Fibroblast of skin of left quadriceps (primary cell): Measurements from ENCODE around the gene CFAP91.

Experiments used
- DNase-seq, 2 experiments: peaks; one replicate each; pipeline ENCODE4 v3.0.0-alpha.2; 2013; ENCODE audit warnings: low read depth in 2 of 2

Gene CFAP91

GRCh38 chr3:119702530-119703527, at the start of gene CFAP91:
Gene CFAP91 (plus strand): TSS chr3:119703022. CDS start chr3:119703099, 77 bp downstream.
- peak; percentile 63 to 68 for DNase-seq

GRCh38 chr3:119653876-119654275, 48.9 kb upstream of the CFAP91 start:
- no peak for DNase-seq

DNA sequence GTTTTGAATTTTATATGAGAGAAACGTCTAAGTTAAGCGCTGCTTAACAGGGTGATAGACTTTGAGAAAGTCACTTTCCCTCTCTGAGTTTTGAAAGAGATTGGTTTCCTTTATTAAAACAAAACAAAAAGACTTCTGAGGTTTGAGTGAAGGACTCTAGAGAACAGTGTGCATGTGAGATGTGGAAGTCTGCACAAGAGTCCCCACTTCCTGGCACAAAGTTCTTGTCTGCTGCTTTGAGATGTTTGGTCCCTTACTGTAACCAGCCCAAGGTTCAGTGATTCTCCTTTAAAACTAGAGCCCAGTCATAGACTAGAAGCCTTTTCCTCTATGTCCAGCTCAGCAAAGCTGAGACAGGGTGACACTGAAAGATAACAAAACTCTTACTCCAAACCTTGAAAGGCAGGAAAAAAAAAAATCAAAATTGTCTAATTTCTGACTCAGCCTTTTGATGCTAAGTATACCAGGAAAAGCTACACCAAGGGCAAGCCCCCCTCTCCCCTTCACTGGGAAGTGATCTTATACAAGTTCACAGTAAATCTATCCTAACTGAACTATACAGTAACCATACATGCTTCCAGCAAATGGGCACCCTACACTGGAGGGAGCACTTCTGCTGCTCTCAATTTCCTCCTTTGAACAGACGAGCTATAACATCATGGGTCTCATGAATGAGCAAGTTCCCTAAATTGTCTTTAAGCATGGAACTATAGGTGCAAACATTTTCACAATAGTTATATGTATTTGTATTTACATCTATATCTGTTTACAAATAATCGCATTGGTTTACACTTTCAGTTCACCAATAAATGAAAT, 44.7 kb upstream of the CFAP91 start:
- no peak for DNase-seq

DNA sequence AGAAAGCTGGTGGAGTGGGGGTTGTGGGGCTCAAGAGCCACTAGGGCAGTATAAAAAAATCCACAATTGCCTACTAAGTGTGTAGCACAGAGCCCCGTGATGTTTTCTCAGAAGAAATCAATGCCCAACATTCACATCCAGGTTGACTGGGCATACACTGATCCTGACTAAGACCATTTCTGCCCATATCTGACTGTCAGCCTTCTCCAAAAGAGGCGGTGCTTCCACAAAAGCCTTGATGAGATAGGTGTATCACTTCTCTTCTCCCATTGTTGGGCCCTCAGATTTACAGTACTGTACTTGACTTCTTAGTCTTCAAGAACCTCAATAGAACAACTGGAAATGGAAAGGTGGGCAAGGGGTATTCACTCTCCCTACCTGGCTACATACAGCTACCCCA, 43.8 kb upstream of the CFAP91 start:
- no peak for DNase-seq

DNA sequence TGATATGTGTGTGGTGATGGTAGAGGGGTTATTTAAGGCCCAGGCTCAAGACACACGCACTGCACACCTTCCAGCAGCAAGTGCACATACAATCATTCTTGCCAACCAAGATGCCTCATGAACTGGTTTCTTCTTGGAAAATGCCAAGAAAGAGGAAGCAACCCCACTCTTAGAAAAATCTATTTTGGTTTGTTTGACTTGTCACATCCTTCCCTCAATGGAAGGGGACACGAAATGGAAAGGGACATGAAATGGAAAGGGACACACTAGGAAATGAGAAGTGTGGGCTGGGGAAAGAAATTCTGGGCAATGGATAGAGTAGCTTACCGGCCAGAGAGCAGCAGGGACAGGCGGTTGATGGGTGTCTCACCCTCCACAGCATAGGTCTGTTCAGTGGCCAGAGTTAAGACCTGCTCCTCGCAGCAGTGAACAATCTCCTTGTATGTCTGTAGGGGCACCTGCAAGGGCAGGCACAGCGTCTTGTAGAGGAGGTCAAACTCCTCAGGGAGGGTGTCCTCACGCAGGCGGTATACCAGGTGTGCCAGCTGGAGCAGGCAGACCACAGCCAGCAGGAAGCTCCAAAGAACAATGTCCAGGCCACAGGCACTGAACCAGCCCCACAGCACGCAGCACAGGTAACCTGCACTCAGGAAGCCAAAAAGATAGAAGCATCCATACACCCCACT, 43.1 kb upstream of the CFAP91 start:
- DNase-seq: no peak

GRCh38 chr3:119660474-119661440, 42.1 kb upstream of the CFAP91 start, which contains the start of gene POPDC2:
Gene POPDC2 (minus strand): TSS chr3:119660589. CDS start chr3:119660423, 166 bp downstream.
- DNase-seq: no peak

DNA sequence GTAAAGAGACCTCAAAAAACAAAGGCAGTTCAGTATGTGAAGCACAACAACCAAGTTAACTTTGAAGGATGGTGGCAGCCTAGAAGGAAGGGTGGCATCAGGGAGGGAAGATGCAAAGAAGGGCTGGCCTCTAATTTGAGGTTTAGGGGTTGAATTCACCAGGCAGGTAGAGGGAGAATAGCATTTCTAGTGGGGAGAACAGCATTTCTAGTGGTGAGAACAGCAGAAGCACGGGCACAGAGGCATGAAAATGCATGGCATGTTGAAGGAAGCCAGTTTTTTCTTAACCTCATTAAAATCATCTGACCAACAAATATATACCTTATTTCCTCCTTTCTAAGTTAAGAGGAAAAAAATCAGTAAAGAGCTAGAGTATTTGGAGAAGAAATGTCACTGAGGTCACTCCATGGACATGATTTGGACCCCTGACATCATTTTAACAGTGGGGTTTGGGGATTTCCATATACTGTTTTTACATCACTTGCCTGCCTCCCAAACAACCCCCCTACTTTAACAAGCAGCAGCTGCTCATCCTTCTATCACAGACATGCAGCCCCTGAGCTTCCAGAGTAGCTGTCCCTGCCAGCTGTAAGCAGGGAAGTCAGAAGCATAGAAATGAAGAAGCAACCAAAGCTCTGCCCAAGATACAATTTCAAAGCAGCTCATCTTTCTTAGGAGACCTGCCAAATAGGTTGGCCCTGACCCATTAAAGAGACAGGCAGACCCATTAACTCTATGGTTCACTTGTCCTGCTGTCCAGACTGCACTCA, 40.0 kb upstream of the CFAP91 start:
- peak in 1 of 2 experiments; percentile 27 for DNase-seq

DNA sequence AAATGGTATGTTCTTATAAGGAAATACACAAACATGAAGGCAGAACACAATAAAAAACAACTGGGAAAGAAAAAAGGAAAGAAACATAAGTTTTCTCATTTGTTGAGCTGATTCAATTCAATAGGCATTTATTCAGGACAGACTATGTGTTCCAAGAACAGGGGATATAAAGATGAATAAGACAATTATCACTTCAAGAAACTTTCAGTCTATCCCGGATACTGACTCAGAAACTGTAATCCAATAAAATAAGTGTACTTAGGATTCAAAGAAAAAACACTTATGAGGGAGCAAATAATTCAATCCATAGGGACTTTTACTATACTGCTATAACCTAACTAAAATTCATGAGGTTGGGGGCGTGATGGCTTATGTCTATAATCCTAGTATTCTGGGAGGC, 38.9 kb upstream of the CFAP91 start:
- DNase-seq: no peak

DNA sequence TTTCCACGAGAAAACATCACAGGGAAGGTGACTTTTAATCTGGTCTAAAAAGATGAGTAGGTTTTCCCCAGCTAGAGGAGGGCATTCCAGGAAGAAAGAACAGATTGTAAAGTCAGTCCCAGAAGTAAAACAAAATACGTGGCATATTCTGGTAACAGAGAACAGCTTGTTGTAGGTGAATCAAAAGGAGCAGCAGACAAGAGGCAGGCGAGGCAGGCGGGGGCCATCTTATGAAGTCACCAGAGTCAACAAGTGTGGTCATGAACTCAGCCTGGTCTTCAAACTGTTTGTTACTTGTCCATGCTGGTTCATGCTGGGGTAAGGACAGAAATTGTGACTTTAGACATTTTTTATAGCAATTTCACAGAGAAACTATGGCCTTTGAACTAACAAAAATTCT, 38.5 kb upstream of the CFAP91 start:
- no peak for DNase-seq

GRCh38 chr3:119664850-119665379, 37.9 kb upstream of the CFAP91 start:
- DNase-seq: no peak

- no peak for DNase-seq
Observed at GRCh38 chr3:119665954-119666559, 36.8 kb upstream of the CFAP91 start.

GRCh38 chr3:119669906-119670570, 32.8 kb upstream of the CFAP91 start:
- DNase-seq: no peak

- no peak for DNase-seq
Observed at GRCh38 chr3:119672776-119673175, 30.0 kb upstream of the CFAP91 start.

DNA sequence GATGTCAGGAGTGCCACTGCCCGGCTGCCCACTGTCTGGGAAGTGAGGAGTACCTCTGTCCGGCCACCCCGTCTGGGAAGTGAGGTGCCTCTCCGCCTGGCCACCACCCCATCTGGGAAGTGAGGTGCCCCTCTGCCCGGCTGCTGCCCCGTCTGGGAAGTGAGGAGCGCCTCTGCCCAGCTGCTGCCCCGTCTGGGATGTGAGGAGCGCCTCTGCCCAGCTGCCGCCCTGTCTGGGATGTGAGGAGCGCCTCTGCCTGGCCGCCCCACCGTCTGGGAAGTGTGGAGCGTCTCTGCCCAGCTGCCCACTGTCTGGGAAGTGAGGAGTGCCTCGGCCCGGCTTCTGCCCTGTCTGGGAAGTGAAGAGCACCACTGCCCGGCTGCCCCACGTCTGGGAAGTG, 28.9 kb upstream of the CFAP91 start:
- DNase-seq: no peak

DNA sequence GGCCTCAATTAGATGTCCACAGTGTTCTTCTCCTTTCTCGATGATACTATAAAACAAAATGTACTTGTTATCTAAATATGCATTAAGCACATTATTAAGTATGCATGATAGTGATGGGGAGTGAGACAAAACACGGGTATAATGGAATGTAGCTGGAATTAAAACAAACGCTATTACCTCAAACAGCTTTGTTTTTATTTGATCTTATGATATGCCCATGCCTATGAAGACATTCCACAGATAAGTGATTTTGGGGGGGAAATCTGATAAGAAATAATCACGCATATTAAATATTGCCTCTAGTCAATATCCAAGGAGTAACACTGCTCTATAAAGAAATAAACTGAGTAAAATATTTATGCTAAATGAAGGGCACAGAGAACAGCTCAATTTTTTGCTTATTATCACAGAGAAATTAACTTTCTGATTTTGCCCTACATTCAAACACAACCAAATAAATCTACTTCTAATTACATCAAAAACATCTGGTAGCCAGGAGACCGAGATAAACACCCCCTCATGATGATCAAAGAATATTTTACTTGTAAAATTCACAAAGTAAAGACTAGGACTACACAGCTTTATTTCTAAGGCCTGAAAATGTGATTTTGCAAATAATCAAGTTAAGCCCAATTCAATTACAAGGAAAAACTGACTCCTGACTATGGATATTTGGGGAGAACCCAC, 27.5 kb upstream of the CFAP91 start:
- no peak for DNase-seq

DNA sequence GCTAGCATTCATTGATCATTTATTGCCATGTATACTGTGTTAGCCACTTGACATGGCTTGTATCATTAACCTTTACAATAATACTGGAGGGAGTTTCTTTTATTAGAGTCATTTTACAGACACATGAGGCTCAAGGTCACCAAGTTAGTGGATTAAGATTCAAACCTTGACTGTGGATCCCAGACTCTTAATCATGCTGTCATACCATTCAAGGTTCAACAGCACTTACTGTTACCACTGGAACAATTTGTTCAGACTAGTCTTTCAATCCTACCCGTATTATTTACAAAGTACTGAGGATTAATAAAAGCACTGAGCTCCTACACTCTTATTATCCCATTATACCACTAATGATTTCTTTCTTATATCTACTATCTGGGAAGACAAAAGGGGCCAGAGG, 26.8 kb upstream of the CFAP91 start:
- no peak for DNase-seq

DNA sequence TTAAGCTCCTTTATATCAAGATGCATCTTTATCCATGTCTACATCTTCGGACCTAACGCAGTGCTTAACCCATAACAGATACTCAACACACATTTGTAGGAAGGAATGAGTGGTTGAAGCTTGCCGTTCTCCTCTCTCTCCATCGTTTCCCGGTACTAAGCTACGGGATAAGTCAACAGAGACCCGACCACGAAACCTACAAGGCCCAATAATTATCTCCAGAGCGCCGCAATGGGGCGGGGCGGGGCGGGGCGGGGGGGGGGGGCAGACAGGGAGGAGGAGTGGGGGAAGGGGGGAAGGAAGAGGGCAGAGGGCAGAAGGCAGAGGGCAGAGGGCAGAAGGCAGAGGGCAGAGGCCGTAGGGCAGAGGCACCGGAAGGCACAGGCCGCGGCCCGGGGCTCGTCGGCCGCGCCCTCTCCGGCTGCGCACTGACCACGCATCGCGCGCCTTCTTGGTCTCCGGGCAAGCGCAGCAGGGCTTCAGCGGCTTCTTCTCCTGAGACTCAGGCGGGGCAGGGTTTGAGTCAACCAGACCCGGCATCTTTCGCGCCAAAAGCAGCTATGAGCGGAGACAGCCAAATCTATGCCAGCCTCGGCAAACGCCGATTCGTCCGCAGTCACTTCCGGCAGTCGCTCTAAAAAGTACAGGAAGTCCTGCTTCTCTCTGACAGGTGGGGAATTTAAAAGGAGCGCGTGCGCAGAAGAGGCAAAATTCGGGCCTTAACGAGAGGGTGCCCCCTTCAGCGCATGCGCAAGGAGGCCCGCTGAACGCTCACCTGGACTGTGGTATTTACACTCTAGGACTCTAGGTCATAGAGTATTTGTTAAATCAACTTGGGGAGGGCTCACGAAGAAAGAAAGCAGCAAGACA, 25.8 kb upstream of the CFAP91 start, which contains the start of gene COX17:
TSS of gene COX17 (minus strand) at position 636 of the 870 bp plus-strand sequence. CDS start at position 540, 96 bp downstream.
- peak; percentile 90 to 93 for DNase-seq
